Panc1 (cell line): ENCODE data around the gene AMHR2.
"Not testable (repeated sequence)": the region's sequence is repeated elsewhere in the genome, so short reads cannot be mapped to it uniquely, and the experiment has no call there.

Experiments used
- POLR2AphosphoS5 ChIP-seq: IDR thresholded peaks from 2 replicates; pipeline ENCODE4 v1.6.1; 2012; ENCODE audit warnings: mild to moderate bottlenecking, low read depth, low read length, moderate library complexity
- SIN3A ChIP-seq: IDR thresholded peaks from 2 replicates; pipeline ENCODE4 v1.6.1; 2012; ENCODE audit warnings: low read depth, mild to moderate bottlenecking, low read length, moderate library complexity, borderline replicate concordance; ENCODE audit not compliant: insufficient read depth
- TCF7L2 ChIP-seq: IDR thresholded peaks from 2 replicates; pipeline ENCODE4 v1.6.1; 2011; ENCODE audit warnings: mild to moderate bottlenecking, low read depth, low read length, inconsistent platforms
- TF ChIP-seq, protein P1 (sequence below): fragments of 450-650 bp; IDR thresholded peaks from 2 replicates; pipeline ENCODE4 v1.5.1; 2017; ENCODE audit warnings: mild to moderate bottlenecking
- TF ChIP-seq, protein P2 (sequence below), 2 experiments: IDR thresholded peaks; 2 replicates each; pipeline ENCODE4 v1.6.1; 2011 to 2012; ENCODE audit warnings: low read depth in 2 of 2, control low read depth in 1 of 2, low read length in 1 of 2, mild to moderate bottlenecking in 1 of 2, moderate library complexity in 1 of 2; ENCODE audit not compliant: insufficient read depth in 1 of 2

DNA sequence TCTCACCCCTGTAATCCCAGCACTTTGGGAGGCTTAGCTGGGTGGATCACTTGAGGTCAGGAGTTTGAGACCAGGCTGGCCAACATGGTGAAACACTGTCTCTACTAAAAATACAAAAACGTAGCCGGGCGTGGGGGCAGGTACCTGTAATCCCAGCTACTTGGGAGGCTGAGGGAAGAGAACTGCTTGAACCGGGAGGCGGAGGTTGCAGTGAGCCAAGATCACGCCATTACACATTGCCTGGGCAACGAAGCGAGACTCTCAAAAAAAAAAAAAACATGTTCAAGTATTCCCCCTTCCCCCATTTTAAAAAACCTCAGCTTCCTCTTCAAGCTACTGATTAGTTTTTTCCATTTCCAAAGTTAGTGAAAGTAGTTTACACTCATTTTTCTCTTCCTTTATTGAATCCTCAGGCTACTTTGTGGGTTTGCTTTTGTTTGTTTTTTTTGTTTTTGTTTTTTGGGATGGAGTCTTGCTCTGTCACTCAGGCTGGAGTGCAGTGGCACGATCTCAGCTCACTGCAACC is 6.3 kb upstream of the AMHR2 start:
- not testable (repeated sequence) for TF ChIP-seq TCF7L2, SIN3A
- TF ChIP-seq, protein P1, sequence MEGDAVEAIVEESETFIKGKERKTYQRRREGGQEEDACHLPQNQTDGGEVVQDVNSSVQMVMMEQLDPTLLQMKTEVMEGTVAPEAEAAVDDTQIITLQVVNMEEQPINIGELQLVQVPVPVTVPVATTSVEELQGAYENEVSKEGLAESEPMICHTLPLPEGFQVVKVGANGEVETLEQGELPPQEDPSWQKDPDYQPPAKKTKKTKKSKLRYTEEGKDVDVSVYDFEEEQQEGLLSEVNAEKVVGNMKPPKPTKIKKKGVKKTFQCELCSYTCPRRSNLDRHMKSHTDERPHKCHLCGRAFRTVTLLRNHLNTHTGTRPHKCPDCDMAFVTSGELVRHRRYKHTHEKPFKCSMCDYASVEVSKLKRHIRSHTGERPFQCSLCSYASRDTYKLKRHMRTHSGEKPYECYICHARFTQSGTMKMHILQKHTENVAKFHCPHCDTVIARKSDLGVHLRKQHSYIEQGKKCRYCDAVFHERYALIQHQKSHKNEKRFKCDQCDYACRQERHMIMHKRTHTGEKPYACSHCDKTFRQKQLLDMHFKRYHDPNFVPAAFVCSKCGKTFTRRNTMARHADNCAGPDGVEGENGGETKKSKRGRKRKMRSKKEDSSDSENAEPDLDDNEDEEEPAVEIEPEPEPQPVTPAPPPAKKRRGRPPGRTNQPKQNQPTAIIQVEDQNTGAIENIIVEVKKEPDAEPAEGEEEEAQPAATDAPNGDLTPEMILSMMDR: not testable (repeated sequence)
- 0 out of 2 replicates have a peak, but pooled peaks have one; percentile 19 for TF ChIP-seq POLR2AphosphoS5
- TF ChIP-seq, protein P2, sequence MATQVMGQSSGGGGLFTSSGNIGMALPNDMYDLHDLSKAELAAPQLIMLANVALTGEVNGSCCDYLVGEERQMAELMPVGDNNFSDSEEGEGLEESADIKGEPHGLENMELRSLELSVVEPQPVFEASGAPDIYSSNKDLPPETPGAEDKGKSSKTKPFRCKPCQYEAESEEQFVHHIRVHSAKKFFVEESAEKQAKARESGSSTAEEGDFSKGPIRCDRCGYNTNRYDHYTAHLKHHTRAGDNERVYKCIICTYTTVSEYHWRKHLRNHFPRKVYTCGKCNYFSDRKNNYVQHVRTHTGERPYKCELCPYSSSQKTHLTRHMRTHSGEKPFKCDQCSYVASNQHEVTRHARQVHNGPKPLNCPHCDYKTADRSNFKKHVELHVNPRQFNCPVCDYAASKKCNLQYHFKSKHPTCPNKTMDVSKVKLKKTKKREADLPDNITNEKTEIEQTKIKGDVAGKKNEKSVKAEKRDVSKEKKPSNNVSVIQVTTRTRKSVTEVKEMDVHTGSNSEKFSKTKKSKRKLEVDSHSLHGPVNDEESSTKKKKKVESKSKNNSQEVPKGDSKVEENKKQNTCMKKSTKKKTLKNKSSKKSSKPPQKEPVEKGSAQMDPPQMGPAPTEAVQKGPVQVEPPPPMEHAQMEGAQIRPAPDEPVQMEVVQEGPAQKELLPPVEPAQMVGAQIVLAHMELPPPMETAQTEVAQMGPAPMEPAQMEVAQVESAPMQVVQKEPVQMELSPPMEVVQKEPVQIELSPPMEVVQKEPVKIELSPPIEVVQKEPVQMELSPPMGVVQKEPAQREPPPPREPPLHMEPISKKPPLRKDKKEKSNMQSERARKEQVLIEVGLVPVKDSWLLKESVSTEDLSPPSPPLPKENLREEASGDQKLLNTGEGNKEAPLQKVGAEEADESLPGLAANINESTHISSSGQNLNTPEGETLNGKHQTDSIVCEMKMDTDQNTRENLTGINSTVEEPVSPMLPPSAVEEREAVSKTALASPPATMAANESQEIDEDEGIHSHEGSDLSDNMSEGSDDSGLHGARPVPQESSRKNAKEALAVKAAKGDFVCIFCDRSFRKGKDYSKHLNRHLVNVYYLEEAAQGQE (IDR thresholded peaks at IDR 0.05; ENCODE audit: insufficient read depth in 1 of 2, low read depth in 2 of 2, low read length in 1 of 2): not testable (repeated sequence)
